HG03095 (cell line): ENCODE data around the gene NACAD.

ENCODE experiments used
- ATAC-seq: cut with Tn5 transposase; IDR thresholded peaks from one replicate; pipeline ENCODE4 v1.9.1; 2021; ENCODE audit warnings: moderate library complexity; ENCODE audit not compliant: unreplicated experiment

The NACAD gene

GRCh38 chr7:45092100-45092930 is 3.5 kb upstream of the NACAD start:
- no peak for ATAC-seq

DNA sequence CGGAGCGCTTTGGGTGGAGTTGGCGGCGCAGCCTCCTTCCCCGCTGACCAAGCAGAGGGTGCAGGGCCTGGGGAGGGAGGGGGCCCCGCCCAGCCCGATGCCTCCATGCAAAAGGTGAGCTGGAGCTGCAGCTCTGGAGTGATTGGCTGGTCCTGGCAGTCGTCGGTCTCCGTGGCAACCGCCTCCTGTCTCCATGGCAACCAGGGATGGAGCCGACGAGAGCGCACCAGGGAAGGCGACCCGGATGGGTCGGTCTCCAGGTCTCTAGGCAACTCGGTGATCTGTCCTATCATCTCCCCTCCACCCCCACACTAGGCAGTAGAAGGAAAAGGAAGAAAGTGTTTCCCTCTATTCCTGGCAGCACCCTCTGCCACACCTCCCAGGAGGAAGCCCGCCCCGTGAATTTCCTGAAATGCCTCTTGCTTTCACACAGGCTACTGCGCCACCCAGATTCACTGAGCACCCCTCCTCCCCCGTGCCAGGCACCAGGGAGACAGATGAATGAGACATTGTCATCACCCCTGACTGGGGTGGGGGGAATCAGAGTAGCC is 647 bp upstream of the NACAD start:
- no peak for ATAC-seq

DNA sequence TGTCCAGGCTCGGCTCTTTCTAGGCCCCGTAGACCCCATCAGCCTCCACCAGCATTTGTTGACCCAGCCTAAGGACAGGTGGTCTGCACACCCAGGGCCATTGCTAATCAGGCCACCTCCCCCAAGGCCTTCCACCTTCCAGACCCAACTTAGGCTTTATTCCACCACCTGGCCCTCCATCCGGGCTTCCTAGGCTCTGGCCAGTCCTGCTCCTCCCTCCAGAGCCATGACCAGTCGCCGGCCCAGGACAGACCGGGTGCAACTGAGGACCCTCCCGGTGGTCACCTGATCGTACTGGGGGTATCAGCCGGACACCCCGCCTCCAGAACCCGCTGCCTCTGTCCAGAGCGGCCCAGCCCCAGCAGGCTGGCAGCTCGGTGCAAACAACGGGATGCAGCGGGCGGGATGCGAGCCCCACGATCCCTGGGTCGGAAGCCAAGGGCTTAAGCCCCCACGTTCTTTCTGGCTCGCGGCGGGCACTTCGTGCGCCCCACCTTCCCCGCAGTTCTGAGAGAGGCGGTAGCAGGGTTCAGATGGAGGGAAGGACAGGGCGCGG is 545 bp downstream of the NACAD start:
- ATAC-seq = no peak

GRCh38 chr7:45087301-45088145 is 1.2 kb downstream of the NACAD start:
- no peak for ATAC-seq

DNA sequence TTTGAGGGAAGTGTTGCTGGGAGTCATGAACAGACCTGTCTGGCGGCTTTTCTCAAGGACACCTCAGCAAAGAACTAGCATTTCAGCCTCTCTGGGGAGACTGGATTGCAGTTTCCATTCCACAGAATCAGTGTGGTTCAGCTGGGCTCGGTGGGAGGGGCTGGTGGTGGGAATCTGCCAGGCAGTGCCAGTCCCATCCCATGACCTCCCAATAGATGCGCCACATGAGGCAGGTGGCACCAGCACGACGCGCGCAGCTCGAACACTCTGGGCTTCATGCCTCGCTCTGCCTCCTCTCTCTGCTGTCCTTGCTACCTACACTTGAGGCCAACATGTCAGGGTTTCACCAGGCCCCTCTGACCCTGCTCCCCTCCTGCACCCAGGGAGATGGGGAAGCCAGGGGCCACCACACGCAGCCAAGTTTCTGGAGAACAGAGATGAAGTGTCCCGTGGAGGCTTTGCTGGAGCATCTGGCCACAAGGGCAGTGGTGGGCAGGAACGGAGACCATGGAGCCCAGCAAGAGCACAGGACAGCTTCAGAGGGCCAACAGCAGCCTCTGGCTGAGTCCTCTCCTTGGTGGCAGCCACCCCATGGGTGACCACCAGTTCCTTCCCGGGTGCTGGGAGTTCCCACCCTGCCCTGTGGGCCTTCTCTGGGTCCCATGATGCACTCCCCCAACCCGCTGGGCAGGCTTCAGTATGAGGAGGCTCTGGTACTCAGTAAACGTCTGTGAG is 2.3 kb downstream of the NACAD start:
- ATAC-seq = no peak

DNA sequence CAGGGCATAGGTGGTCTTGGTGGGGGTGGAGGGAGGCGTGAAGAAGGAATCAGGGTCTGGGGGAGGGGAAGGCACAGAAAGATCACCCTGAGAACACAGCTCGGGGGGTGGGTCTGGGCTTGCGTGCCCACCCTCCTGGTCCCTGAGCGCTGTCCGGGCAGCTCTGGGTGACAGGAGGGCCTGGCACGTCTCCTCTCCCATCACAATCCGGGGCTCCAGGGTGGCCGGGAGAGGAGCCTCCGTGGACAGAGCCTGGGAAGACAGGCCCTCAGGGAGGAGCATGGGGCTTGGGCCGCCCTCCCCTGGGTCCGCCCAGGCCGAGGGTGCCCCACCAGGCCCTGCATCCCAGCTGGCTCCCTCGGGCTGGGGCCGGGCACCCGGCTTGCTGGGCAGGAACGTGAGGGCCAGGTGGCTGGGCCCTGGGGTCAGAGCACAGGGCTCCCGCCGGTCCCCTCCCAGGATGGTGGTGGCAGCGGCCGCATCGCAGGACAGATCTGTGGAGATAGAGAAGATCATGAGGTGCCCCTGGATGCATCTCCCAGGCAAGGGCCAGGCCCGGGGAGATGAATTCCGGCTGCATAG is 3.1 kb downstream of the NACAD start:
- no peak for ATAC-seq

GRCh38 chr7:45084901-45085618 is 3.7 kb downstream of the NACAD start:
- no peak for ATAC-seq

- ATAC-seq = no peak
These were observed 4.4 kb downstream of the NACAD start for GRCh38 chr7:45084336-45084735.

GRCh38 chr7:45082831-45083331 is 5.9 kb downstream of the NACAD start:
- ATAC-seq = no peak

DNA sequence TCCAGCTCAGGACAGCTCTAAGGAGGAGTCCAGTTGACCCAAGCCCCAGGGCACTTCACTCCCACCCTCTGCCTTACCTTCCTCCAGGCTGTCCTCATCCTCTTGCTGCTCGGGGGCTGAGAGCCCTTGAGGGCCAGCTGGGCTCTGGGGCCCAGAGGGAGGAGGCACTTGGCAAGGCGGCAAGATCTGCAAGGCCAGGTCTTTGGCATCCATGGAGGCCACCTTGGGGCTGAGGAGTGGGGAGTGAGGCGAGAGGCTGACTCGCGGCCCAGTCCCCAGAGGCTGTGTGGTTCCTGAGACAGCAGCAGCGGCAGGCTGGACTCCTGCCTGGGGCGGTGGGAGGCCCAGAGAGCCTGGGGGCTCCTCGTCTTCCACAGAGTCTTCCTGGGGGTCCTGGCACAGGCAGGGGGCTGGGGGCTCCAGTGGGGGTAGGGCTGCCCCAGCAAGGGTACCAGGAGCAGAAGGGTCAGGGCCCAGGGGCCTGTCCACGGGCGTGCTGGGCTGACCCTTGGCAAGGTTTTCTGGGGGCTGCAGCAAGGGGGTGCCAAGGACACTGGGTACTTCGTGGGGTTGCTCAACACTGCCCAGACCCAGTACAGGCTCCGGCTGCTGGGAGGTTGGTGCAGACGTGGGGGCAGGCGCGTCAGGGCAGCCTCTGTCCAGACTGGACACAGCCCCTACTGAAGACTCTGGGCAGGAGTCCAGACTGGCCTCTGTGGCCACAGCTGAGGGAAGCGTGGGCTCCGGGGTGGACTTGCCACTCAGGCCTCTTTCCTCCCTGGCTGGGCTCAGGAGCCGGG is 6.5 kb downstream of the NACAD start:
- no peak for ATAC-seq

DNA sequence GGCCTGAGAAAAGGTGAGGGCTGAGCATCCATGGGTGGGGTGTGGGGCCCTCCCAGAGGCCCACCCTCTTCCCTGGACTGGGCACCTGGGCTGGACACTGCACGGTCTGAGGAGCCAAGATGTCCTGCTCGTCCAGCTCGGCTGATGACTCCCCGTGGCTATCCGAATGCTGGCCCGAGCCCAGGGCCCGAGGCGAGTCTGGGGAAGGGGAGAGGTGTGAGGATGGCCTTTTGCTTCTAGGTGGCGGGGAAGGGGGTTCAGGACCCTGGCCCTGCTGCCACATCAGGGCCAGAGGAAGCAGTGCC is 7.1 kb downstream of the NACAD start:
- ATAC-seq = no peak

DNA sequence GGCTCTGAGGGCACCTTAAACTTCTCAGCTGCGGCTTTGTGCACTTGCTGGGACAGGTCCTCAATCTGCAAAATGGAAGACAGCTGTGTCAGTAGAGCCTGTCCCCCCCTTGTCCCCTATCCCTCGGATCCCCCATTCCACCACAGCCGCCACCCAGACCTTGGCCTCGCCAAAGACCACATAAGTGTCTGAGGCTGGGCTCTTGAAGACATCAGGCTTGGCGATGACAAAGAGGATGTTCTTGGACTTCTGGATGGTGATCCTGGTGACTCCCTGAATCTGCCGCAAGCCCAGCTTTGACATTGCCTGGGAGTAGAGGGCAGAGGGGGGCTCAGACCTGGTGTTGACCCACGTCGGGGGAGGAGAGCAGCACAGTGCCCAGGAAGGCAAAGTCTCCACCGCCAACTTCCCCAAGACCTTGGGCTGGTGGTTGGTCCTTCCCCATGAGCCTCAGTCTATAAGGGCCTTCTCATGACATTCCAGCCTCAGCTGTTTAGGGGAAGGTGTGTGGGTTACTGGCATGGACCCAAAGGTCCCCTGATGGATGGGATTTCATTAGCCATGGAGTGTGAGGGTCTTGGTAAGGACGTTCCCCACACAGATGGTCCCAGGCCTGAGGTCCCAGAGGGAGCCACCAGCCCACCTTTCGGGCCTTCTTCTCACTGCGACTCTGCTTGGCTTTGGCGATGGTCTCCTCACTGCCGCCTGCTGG is 7.7 kb downstream of the NACAD start:
- ATAC-seq = no peak

GRCh38 chr7:45080265-45080957 is 8.4 kb downstream of the NACAD start:
- no peak for ATAC-seq

GRCh38 chr7:45078125-45078681 is 10.6 kb downstream of the NACAD start:
- ATAC-seq = no peak

DNA sequence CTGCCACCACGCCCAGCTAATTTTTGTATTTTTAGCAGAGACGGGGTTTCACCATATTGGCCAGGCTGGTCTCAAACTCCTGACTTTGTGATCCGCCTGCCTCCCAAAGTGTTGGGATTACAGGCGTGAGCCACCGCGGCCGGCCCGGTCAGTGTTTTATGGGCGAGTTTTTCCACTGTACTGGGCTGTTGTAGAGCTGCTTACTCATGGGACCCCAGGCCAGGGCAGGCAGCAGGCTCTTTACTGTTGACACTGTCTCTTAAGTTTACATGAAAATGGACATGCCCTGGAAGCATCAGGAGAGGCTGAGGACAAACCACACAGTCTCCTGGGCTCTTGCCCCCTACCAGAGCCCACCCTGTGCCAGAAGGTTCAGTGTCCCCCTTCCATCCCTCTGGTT is 11.2 kb downstream of the NACAD start:
- ATAC-seq = no peak

DNA sequence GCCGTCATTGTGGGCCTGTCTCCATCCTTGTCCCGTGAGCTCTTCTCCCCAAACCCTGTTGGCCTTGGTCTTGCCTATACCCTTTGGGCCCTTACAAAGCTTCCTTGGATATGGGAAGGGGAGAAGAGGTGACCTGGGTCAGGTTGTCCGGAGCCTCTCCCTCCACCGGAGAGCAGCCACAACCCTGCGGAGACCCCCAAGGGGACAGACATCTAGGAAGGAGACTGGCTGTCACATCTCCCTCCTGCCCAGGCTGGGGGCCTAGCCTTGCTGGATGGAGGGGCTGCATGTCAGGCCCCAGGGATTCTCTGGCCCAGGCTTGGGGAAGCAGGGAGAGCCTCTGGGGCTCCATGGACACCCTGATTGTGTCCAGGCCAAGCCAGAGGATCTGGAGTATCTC is 11.8 kb downstream of the NACAD start:
- no peak for ATAC-seq
